K562 (cell line): Measurements from ENCODE around the gene HNRNPU. TPM values are rescaled to one million over a fixed set of nuclear protein-coding genes. Genes with fewer than 3 reads are reported as not detected.

ENCODE experiments used
- CXXC5 ChIP-seq: fragments of 250-450 bp; sonication (Bioruptor Pico); IDR thresholded peaks from 2 replicates; pipeline ENCODE4 v1.8.0; 2022; ENCODE audit warnings: inconsistent platforms, mild to moderate bottlenecking, moderate library complexity
- E2F3 ChIP-seq: fragments of 250-450 bp; sonication (Bioruptor Pico); IDR thresholded peaks from 2 replicates; pipeline ENCODE4 v1.4.0; 2020; ENCODE audit warnings: mild to moderate bottlenecking
- FOS ChIP-seq: IDR thresholded peaks from 3 replicates; pipeline ENCODE4 v1.6.1; 2011; ENCODE audit not compliant: insufficient read length; ENCODE audit errors: extremely low read depth
- JUN ChIP-seq, 2 experiments: sonication (generic) in 1 of 2; formaldehyde crosslinking in 1 of 2; IDR thresholded peaks; 2 replicates each; pipeline versions ENCODE4 v1.6.1 to v1.8.0; 2012 to 2022; ENCODE audit warnings: borderline replicate concordance in 2 of 2, mild to moderate bottlenecking in 2 of 2, improper control_type of control experiment in 1 of 2, low read depth in 1 of 2, low read length in 1 of 2, missing genetic modification reagents in 1 of 2
- KLF10 ChIP-seq: fragments of 250-450 bp; sonication (Bioruptor Pico); IDR thresholded peaks from 2 replicates; pipeline ENCODE4 v1.6.1; 2021; ENCODE audit warnings: matching md5 sums
- NONO ChIP-seq, 2 experiments: fragments of 200-400 bp in 1 of 2; fragments of 450-650 bp in 1 of 2; formaldehyde crosslinking in 1 of 2; IDR thresholded peaks; 2 replicates each; pipeline ENCODE4 v1.6.1; 2017; ENCODE audit warnings: low read depth in 2 of 2, mild to moderate bottlenecking in 2 of 2, moderate library complexity in 2 of 2, low read length in 1 of 2
- POLR2H ChIP-seq: IDR thresholded peaks from 2 replicates; pipeline ENCODE4 v1.6.1; 2016; ENCODE audit warnings: missing genetic modification characterization, low read depth, mild to moderate bottlenecking, control low read depth, missing compliant biosample characterization, moderate library complexity
- SIN3A ChIP-seq, 2 experiments: fragments of 150-350 bp in 1 of 2; IDR thresholded peaks; 2 replicates each; pipeline ENCODE4 v1.6.1; 2011 to 2016; ENCODE audit warnings: borderline replicate concordance in 2 of 2, low read depth in 2 of 2, low read length in 2 of 2, mild to moderate bottlenecking in 2 of 2, moderate library complexity in 2 of 2; ENCODE audit not compliant: control insufficient read depth in 1 of 2
- STAG1 ChIP-seq: sonication (generic); formaldehyde crosslinking; IDR thresholded peaks from 2 replicates; pipeline ENCODE4 v1.5.0; 2020; ENCODE audit warnings: missing genetic modification reagents, borderline replicate concordance
- TBP ChIP-seq: optimal IDR thresholded peaks from 2 replicates; pipeline ENCODE3; 2011; ENCODE audit warnings: low read depth, low read length, improper control_type of control experiment
- ZNF384 ChIP-seq: IDR thresholded peaks from 2 replicates; pipeline ENCODE4 v1.6.1; 2012; ENCODE audit warnings: low read depth, low read length, improper control_type of control experiment
- ZNF830 ChIP-seq: fragments of 250-450 bp; sonication (Bioruptor Pico); IDR thresholded peaks from 2 replicates; pipeline ENCODE4 v1.5.0; 2021; ENCODE audit warnings: mild to moderate bottlenecking
- polyA plus RNA-seq, 8 experiments: library from polyadenylated mRNA; depleted of rRNA in 4 of 8; stranded (reverse) in 5 of 8; unstranded in 3 of 8; fragments of >200 nt; fragmentation: Nextera tagmentation in 2 of 8; fragmentation: Illumina TruSeq in 1 of 8; extraction: Ambion mirVana in 2 of 8; extraction: Trizol in 1 of 8; gene quantifications; 2 replicates each; pipeline versions ENCODE4 v1.2.1 to v1.2.3, GENCODE V29; 2011 to 2014; ENCODE audit warnings: inconsistent platforms in 1 of 8, missing spikeins in 1 of 8
- total RNA-seq, 7 experiments: library from RNA; depleted of rRNA in 6 of 7; stranded (reverse); fragments of >200 nt in 6 of 7; fragmentation: Illumina TruSeq in 2 of 7; extraction: Trizol in 2 of 7; gene quantifications; 2 replicates each; pipeline versions ENCODE4 v1.2.1 to v1.2.3, GENCODE V29; 2011 to 2021; ENCODE audit warnings: low replicate concordance in 1 of 7
- TF ChIP-seq, protein P1 (sequence below): IDR thresholded peaks from 2 replicates; pipeline ENCODE4 v1.6.1; 2012; ENCODE audit warnings: low read depth, low read length, improper control_type of control experiment, borderline replicate concordance
- TF ChIP-seq, protein P2 (sequence below): fragments of 250-450 bp; sonication (Bioruptor Pico); IDR thresholded peaks from 2 replicates; pipeline ENCODE4 v1.4.0; 2020; ENCODE audit warnings: mild to moderate bottlenecking
- TF ChIP-seq, protein P3 (sequence below), 2 experiments: fragments of 450-650 bp; IDR thresholded peaks; 2 replicates each; pipeline ENCODE4 v1.6.1; 2018; ENCODE audit warnings: mild to moderate bottlenecking in 2 of 2, low read depth in 1 of 2; ENCODE audit not compliant: partially characterized antibody in 2 of 2
- TF ChIP-seq, protein P4 (sequence below), 2 experiments: IDR thresholded peaks; 2 replicates each; pipeline ENCODE4 v1.6.1; 2011; ENCODE audit warnings: borderline replicate concordance in 1 of 2, control low read depth in 1 of 2, low read depth in 1 of 2, low read length in 1 of 2, mild to moderate bottlenecking in 1 of 2, mixed read lengths in 1 of 2, moderate library complexity in 1 of 2; ENCODE audit not compliant: insufficient read depth in 1 of 2, insufficient read length in 1 of 2, poor library complexity in 1 of 2, severe bottlenecking in 1 of 2; ENCODE audit errors: extremely low read depth in 1 of 2

The HNRNPU gene
- total and polyA plus RNA-seq, 9 of the 15 experiments (the other 6 are each of a cell fraction or from before 2014, with no cell fraction given): 159 to 777 (median 577) TPM

DNA sequence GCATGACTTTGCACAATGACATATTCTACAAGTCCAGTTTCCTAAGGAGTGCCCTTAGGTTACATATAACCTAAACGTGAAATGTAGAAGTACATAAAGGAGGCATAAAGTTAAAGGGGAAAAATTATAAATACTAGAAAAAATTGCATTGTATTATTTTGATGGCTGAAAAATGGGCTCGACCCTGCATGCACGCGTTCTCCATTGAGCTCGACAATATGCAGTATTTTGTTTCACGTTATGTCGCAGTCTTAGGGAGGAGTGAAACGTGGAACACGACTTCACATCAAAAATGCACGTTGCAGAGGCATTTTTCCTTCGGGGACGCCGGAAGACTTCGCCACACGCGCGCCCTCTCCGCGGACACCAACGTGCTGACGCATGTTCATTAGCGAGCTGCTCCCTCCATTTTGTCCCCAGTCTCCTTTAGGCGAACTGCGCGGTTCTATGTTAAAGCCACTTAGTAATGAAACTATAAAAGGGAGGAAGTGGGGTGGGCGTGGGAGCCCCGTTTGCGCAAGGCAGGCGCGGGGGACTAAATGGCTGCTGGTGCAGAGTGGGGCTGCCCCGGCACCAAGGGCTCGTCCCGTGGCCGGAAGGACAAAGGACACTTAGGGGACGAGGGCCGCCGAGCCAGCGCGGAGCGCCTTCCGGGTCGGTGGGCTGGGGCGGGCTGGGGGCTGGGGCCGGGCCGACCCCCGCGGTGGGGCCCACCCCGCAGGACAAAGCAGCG is 29.6 kb downstream of the HNRNPU start (continued):
- TF ChIP-seq, protein P1, sequence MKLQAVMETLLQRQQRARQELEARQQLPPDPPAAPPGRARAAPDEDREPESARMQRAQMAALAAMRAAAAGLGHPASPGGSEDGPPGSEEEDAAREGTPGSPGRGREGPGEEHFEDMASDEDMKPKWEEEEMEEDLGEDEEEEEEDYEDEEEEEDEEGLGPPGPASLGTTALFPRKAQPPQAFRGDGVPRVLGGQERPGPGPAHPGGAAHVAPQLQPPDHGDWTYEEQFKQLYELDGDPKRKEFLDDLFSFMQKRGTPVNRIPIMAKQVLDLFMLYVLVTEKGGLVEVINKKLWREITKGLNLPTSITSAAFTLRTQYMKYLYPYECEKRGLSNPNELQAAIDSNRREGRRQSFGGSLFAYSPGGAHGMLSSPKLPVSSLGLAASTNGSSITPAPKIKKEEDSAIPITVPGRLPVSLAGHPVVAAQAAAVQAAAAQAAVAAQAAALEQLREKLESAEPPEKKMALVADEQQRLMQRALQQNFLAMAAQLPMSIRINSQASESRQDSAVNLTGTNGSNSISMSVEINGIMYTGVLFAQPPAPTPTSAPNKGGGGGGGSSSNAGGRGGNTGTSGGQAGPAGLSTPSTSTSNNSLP: peak; percentile 2; the same call in 1 of the 2 replicates
- TF ChIP-seq CXXC5 (CRISPR knock-in tag) (peak; percentile 80), FOS (no peak), ZNF830 (CRISPR knock-in tag) (0 out of 2 replicates have a peak, but pooled peaks have one; percentile 91), E2F3 (CRISPR knock-in tag) (peak; percentile 62; the same call in 1 of the 2 replicates), NONO (IDR thresholded peaks at IDR 0.05; ENCODE audit: low read depth in 2 of 2, low read length in 1 of 2) (peak in 1 of 2 experiments; percentile 84; a peak in 2 of 4 replicates), SIN3A (IDR thresholded peaks at IDR 0.05; ENCODE audit: borderline replicate concordance in 2 of 2, control insufficient read depth in 1 of 2, low read depth in 2 of 2, low read length in 2 of 2) (no peak; a peak in 1 of 4 replicates), STAG1 (no peak), ZNF384 (peak; percentile 22; the same call in 1 of the 2 replicates), TBP (no peak), JUN (IDR thresholded peaks at IDR 0.05; ENCODE audit: borderline replicate concordance, low read depth, low read length) (peak; percentile 57; the same call in 1 of the 2 replicates), JUN (CRISPR knock-in tag; IDR thresholded peaks at IDR 0.05; ENCODE audit: borderline replicate concordance) (0 out of 2 replicates have a peak, but pooled peaks have one; percentile 22), POLR2H (tag) (peak; percentile 95), KLF10 (0 out of 2 replicates have a peak, but pooled peaks have one; percentile 31)
- TF ChIP-seq, protein P2, sequence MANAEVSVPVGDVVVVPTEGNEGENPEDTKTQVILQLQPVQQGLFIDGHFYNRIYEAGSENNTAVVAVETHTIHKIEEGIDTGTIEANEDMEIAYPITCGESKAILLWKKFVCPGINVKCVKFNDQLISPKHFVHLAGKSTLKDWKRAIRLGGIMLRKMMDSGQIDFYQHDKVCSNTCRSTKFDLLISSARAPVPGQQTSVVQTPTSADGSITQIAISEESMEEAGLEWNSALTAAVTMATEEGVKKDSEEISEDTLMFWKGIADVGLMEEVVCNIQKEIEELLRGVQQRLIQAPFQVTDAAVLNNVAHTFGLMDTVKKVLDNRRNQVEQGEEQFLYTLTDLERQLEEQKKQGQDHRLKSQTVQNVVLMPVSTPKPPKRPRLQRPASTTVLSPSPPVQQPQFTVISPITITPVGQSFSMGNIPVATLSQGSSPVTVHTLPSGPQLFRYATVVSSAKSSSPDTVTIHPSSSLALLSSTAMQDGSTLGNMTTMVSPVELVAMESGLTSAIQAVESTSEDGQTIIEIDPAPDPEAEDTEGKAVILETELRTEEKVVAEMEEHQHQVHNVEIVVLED: peak; percentile 61
- TF ChIP-seq, protein P3, sequence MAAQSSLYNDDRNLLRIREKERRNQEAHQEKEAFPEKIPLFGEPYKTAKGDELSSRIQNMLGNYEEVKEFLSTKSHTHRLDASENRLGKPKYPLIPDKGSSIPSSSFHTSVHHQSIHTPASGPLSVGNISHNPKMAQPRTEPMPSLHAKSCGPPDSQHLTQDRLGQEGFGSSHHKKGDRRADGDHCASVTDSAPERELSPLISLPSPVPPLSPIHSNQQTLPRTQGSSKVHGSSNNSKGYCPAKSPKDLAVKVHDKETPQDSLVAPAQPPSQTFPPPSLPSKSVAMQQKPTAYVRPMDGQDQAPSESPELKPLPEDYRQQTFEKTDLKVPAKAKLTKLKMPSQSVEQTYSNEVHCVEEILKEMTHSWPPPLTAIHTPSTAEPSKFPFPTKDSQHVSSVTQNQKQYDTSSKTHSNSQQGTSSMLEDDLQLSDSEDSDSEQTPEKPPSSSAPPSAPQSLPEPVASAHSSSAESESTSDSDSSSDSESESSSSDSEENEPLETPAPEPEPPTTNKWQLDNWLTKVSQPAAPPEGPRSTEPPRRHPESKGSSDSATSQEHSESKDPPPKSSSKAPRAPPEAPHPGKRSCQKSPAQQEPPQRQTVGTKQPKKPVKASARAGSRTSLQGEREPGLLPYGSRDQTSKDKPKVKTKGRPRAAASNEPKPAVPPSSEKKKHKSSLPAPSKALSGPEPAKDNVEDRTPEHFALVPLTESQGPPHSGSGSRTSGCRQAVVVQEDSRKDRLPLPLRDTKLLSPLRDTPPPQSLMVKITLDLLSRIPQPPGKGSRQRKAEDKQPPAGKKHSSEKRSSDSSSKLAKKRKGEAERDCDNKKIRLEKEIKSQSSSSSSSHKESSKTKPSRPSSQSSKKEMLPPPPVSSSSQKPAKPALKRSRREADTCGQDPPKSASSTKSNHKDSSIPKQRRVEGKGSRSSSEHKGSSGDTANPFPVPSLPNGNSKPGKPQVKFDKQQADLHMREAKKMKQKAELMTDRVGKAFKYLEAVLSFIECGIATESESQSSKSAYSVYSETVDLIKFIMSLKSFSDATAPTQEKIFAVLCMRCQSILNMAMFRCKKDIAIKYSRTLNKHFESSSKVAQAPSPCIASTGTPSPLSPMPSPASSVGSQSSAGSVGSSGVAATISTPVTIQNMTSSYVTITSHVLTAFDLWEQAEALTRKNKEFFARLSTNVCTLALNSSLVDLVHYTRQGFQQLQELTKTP (IDR thresholded peaks at IDR 0.05; ENCODE audit: low read depth in 1 of 2, partially characterized antibody in 2 of 2): peak in 1 of 2 experiments; percentile 73
- TF ChIP-seq, protein P4, sequence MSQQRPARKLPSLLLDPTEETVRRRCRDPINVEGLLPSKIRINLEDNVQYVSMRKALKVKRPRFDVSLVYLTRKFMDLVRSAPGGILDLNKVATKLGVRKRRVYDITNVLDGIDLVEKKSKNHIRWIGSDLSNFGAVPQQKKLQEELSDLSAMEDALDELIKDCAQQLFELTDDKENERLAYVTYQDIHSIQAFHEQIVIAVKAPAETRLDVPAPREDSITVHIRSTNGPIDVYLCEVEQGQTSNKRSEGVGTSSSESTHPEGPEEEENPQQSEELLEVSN (IDR thresholded peaks at IDR 0.05; ENCODE audit: borderline replicate concordance in 1 of 2, extremely low read depth in 1 of 2, insufficient read depth in 1 of 2, insufficient read length in 1 of 2, low read depth in 1 of 2, low read length in 1 of 2, poor library complexity in 1 of 2, severe bottlenecking in 1 of 2): peak; percentile 95 to 98
